Suprapubic skin (tissue), 4 donors: ENCODE measurements around the gene LAMA3. TPM values are rescaled to one million over a fixed set of nuclear protein-coding genes. Genes with fewer than 3 reads are reported as not detected.

ENCODE experiments used
- DNase-seq, 2 donors: peaks; one replicate each; pipeline ENCODE4 v3.0.0-alpha.2; 2019; ENCODE audit warnings: low spot score in 2 of 2
- H3K27ac ChIP-seq: fragments of 200-600 bp; sonication (generic); one replicate; pipeline ENCODE4 v1.5.1; 2019
- H3K27me3 ChIP-seq: fragments of 200-600 bp; sonication (generic); one replicate; pipeline ENCODE4 v1.5.1; 2019
- H3K36me3 ChIP-seq: fragments of 200-600 bp; sonication (generic); one replicate; pipeline ENCODE4 v1.5.1; 2019
- H3K4me1 ChIP-seq: fragments of 200-600 bp; sonication (generic); one replicate; pipeline ENCODE4 v1.5.1; 2019
- H3K4me3 ChIP-seq: fragments of 200-600 bp; sonication (generic); one replicate; pipeline ENCODE4 v1.5.1; 2019; ENCODE audit warnings: mild to moderate bottlenecking
- H3K9me3 ChIP-seq: fragments of 200-600 bp; sonication (generic); one replicate; pipeline ENCODE4 v1.5.1; 2019
- CTCF ChIP-seq, 2 donors: fragments of 200-600 bp in 1 of 2; fragments of 450-650 bp in 1 of 2; sonication (generic) in 1 of 2; IDR thresholded peaks; one replicate each; pipeline ENCODE4 v1.5.1; 2016 to 2019; ENCODE audit warnings: antibody characterized with exemption in 2 of 2, mild to moderate bottlenecking in 1 of 2, moderate library complexity in 1 of 2
- EP300 ChIP-seq: sonication (generic); formaldehyde crosslinking; IDR thresholded peaks from one replicate; pipeline ENCODE4 v1.6.1; 2017; ENCODE audit warnings: antibody characterized with exemption
- POLR2A ChIP-seq, 2 donors: fragments of 450-650 bp; IDR thresholded peaks; one replicate each; pipeline ENCODE4 v1.6.1; 2017; ENCODE audit warnings: antibody characterized with exemption in 2 of 2, mild to moderate bottlenecking in 2 of 2, moderate library complexity in 2 of 2
- POLR2AphosphoS5 ChIP-seq, 3 donors: sonication (generic); formaldehyde crosslinking; IDR thresholded peaks; one replicate each; pipeline ENCODE4 v1.6.1; 2017; ENCODE audit warnings: antibody characterized with exemption in 3 of 3
- WGBS: methylation state at CpG from one replicate; pipeline ENCODE4 v1.1.5; 2018; 5-methylcytosine and 5-hydroxymethylcytosine counted together
- total RNA-seq, 4 donors: library from RNA; depleted of rRNA; stranded (reverse); fragments of >200 nt; gene quantifications; one replicate each; pipeline ENCODE4 v1.1.0, GENCODE V29; 2016

The LAMA3 gene
- total RNA-seq, 4 donors from 2014 or later = 233 to 370 (median 253) TPM

- Histone ChIP-seq H3K36me3 (peaks cover 11% of the 10 kb centered on the region), H3K4me3 (peak overlapping the region; percentile 47), H3K4me1 (peaks cover 11% of the 10 kb centered on the region), H3K27me3 (no peaks in the 10 kb centered on the region), H3K27ac (no peak overlapping the region), H3K9me3 (no peaks in the 10 kb centered on the region)
- DNase-seq = no peak
- TF ChIP-seq EP300 = no peak
- no peak for TF ChIP-seq POLR2AphosphoS5 (IDR thresholded peaks at IDR 0.05)
- TF ChIP-seq POLR2A (IDR thresholded peaks at IDR 0.05) = no peak
- WGBS = 80% methylated on average over 11 of the region's 11 CpGs
These were observed 187.0 kb downstream of the LAMA3 start for GRCh38 chr18:23875966-23876895.

- no peak overlapping the region for H3K27ac ChIP-seq
- 58% methylated on average over 7 of the region's 7 CpGs for WGBS
- no peak for TF ChIP-seq CTCF (IDR thresholded peaks at IDR 0.05)
- no peak for TF ChIP-seq EP300
- no peak for TF ChIP-seq POLR2AphosphoS5 (IDR thresholded peaks at IDR 0.05)
- TF ChIP-seq POLR2A (IDR thresholded peaks at IDR 0.05) = no peak
- H3K4me1 ChIP-seq = peaks cover 16% of the 10 kb centered on the region
- H3K4me3 ChIP-seq = no peak overlapping the region
- no peak for DNase-seq
- no peaks in the 10 kb centered on the region for H3K27me3 ChIP-seq
- H3K9me3 ChIP-seq = no peaks in the 10 kb centered on the region
- H3K36me3 ChIP-seq = peaks cover 11% of the 10 kb centered on the region
These were observed 187.7 kb downstream of the LAMA3 start for GRCh38 chr18:23876921-23877320.

- H3K36me3 ChIP-seq = peaks cover 11% of the 10 kb centered on the region
- H3K4me1 ChIP-seq = peaks cover 17% of the 10 kb centered on the region
- H3K9me3 ChIP-seq = no peaks in the 10 kb centered on the region
- TF ChIP-seq POLR2A (IDR thresholded peaks at IDR 0.05) = no peak
- TF ChIP-seq CTCF (IDR thresholded peaks at IDR 0.05) = no peak
- no peak for TF ChIP-seq POLR2AphosphoS5 (IDR thresholded peaks at IDR 0.05)
- no peak for TF ChIP-seq EP300
- 46% methylated on average over 4 of the region's 4 CpGs for WGBS
- H3K27me3 ChIP-seq = no peaks in the 10 kb centered on the region
- no peak for DNase-seq
- no peak overlapping the region for H3K27ac ChIP-seq
- H3K4me3 ChIP-seq = no peak overlapping the region
These were observed 188.1 kb downstream of the LAMA3 start for GRCh38 chr18:23877371-23877770.

- no peak for DNase-seq
- Histone ChIP-seq H3K4me1 (peaks cover 26% of the 10 kb centered on the region), H3K27me3 (no peaks in the 10 kb centered on the region), H3K36me3 (peaks cover 11% of the 10 kb centered on the region), H3K4me3 (no peak overlapping the region), H3K9me3 (no peaks in the 10 kb centered on the region), H3K27ac (no peak overlapping the region)
- WGBS = 86% methylated on average over 11 of the region's 11 CpGs
- no peak for TF ChIP-seq POLR2AphosphoS5 (IDR thresholded peaks at IDR 0.05)
- no peak for TF ChIP-seq CTCF (IDR thresholded peaks at IDR 0.05)
- TF ChIP-seq POLR2A (IDR thresholded peaks at IDR 0.05) = no peak
- no peak for TF ChIP-seq EP300
These were observed 189.2 kb downstream of the LAMA3 start for GRCh38 chr18:23878336-23878900.

GRCh38 chr18:23879126-23879525 lies 189.9 kb downstream of the LAMA3 start:
- no peak overlapping the region for H3K27ac ChIP-seq
- peaks cover 11% of the 10 kb centered on the region for H3K36me3 ChIP-seq
- TF ChIP-seq POLR2A (IDR thresholded peaks at IDR 0.05) (no peak), EP300 (no peak), POLR2AphosphoS5 (IDR thresholded peaks at IDR 0.05) (no peak), CTCF (IDR thresholded peaks at IDR 0.05) (no peak)
- peaks cover 33% of the 10 kb centered on the region for H3K4me1 ChIP-seq
- H3K9me3 ChIP-seq = no peaks in the 10 kb centered on the region
- no peaks in the 10 kb centered on the region for H3K27me3 ChIP-seq
- 87% methylated on average over 13 of the region's 13 CpGs for WGBS
- no peak overlapping the region for H3K4me3 ChIP-seq
- no peak for DNase-seq
